ENCODE results near the gene PROSER1.

Gene PROSER1

DNA sequence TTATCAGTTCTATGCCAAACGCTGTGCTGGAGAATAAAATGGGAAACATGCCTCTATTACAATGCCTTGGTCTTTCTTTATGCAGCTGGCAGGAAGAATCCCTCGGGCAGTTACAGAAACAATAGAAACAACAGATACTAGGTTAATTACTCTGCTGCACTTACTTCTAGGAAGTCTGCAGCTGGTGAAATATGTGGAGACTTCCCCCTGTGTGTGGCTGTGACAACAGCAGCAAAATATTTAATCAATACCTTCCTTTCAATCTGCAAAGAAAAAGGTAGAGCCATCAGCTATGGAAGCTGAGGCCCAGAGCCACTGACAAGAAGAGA, 57.2 kb downstream of the PROSER1 start:
- no peak for DNase-seq (ENCODE audit: extremely low read depth, low read depth)
- TF ChIP-seq, protein P1, sequence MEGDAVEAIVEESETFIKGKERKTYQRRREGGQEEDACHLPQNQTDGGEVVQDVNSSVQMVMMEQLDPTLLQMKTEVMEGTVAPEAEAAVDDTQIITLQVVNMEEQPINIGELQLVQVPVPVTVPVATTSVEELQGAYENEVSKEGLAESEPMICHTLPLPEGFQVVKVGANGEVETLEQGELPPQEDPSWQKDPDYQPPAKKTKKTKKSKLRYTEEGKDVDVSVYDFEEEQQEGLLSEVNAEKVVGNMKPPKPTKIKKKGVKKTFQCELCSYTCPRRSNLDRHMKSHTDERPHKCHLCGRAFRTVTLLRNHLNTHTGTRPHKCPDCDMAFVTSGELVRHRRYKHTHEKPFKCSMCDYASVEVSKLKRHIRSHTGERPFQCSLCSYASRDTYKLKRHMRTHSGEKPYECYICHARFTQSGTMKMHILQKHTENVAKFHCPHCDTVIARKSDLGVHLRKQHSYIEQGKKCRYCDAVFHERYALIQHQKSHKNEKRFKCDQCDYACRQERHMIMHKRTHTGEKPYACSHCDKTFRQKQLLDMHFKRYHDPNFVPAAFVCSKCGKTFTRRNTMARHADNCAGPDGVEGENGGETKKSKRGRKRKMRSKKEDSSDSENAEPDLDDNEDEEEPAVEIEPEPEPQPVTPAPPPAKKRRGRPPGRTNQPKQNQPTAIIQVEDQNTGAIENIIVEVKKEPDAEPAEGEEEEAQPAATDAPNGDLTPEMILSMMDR (IDR thresholded peaks at IDR 0.05; ENCODE audit: low read depth, low read length), result no peak

DNA sequence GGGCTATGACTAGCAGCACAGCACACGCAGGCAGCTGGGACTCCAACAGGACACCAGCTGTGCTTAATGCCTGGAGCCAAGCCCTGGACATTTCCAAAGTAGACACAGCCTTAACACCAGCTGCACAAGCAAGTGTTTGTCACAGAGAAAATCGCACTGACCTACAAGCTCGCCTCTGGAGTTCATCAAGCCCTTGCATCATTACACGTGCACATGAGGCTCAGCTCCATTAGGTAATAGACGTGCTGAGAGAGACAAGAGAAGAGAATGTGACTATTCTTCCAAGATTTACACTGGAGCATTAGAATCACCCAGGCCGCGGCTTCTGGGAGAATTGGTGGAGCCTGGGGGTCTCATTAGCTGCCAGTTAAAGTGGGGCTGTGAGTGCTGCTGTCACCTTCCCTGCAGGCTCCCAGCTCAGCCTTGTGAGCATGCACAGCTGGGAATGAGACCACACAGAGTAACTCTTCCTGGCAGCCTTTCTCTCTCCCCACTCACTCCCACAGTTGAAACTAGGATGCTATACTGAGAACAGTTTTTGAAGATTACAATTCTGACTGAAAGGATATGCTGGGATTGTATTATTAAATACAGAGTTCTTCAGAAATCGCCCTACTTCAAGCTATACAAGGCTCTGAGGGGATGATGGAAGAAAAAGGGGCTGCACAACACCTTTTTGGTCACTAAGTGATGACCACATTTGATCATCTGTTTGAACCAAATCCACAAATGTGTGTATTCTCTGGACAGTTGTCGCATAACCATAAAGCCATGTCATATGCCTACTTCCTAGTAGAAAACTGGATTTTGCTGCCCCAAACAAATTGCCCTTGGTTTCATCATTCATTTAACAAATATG, 57.8 kb downstream of the PROSER1 start:
- TF ChIP-seq, protein P1 (IDR thresholded peaks at IDR 0.05; ENCODE audit: low read depth, low read length), result no peak
- no peak for DNase-seq (ENCODE audit: extremely low read depth, low read depth)

DNA sequence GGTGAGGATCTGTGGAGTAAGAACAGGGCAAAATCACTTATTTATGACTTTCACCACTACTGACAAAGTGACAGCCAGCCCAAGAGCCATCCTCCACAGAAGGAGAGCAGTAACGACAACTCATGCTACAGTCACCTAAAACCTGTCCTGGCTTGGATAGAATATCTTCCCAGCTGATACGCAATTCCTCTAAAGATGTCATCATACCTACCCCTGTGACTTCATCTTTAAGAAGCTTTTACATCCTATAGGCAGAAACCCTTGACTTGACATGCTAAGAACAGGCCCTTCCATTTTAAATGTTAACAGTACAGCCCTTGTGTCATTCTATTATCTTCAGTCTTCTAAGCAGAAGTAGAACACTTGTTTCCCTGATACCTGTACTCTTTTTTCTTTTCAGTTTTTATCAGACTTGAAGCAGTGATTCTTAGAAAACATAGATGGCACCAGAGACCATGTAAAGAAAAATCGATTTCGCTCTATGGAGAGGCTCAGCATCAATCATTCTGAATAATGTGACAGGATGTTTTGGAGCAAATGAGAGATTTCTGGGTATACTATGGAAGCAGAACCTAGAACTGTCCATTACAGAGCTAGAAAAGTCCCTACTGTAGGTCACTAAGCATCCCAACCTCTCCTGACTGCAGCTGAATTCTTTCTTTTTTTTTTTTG, 67.4 kb downstream of the PROSER1 start:
- no peak for DNase-seq (ENCODE audit: extremely low read depth, low read depth)
- TF ChIP-seq, protein P1 (IDR thresholded peaks at IDR 0.05; ENCODE audit: low read depth, low read length), result no peak

DNA sequence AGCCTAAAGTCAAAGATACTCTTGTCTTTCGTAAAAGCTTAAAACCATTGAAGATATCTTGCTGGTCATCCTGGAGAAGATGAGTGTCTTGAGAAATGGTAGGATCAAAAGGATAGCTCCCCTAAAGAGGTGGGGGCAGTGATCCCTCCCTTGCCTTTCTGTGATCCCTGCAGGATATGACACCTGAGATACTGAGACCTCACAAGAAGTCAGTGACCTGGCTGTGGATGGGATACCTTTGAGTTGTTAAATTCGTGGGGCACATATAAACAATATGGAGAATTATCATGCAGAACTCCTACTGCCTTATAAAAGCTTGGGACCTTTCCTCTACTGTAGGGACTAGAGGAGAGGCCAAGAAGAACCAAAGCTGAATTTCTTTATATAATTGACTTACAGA, 68.7 kb downstream of the PROSER1 start:
- DNase-seq (ENCODE audit: extremely low read depth, low read depth), result no peak
- TF ChIP-seq, protein P1 (IDR thresholded peaks at IDR 0.05; ENCODE audit: low read depth, low read length), result no peak

DNA sequence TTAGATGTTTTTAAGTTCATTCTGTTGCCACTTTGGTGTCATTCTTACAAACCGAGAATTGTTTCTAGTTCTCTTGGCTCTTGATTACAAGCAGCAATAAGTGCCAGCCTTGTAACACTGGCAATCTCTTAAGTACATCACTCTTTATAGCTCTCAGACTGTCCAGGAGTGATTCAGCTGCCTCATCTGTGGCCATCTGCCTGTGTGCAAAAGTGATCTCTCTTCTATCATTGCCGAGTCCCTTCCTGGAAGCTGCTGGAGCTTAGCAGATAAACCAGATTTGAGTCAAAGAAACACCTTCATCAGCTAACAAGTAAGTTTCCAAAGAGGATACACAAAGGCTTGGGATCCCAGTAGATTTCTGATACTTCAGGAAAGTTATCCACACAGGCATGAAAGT, 70.4 kb downstream of the PROSER1 start:
- no peak for DNase-seq (ENCODE audit: extremely low read depth, low read depth)
- TF ChIP-seq, protein P1 (IDR thresholded peaks at IDR 0.05; ENCODE audit: low read depth, low read length), result no peak

DNA sequence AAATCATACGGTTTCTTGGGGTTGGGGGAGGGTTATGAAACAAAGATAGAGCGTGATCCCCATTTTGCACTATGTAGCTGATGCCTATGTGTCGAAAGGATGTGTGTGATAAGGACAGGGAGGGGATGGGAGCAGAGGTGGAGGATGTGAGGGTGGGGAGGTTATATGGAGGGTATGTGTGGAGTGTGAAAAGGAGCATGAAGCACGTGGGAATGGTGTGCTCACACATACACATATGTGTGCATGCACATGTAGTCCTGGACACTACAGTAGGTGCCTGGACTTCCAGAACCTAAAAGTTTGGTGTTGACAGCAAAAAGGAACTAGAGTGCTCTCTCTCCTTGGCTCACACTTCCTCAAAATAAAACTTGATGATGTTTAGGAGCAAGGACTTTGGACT, 72.6 kb downstream of the PROSER1 start:
- TF ChIP-seq, protein P1 (IDR thresholded peaks at IDR 0.05; ENCODE audit: low read depth, low read length), result no peak
- DNase-seq (ENCODE audit: extremely low read depth, low read depth), result no peak

DNA sequence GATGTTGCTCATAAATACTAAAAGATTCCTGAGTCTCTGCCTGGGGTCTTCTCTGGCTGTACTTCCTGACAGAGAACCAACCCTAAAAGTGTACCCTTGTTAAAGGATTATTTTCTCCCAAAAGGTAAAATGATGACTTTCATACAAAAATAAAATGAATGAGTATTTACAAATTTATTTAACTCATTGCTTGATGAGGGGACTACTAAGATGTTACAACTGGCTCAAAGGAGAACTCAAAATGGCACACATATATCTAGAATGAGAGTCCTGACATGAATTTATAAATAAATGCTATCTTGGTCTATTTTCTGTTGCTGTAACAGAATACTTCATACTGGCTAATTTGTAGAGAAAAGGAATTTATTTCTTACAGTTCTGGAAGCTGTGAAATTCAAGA, 77.7 kb downstream of the PROSER1 start:
- TF ChIP-seq, protein P1 (IDR thresholded peaks at IDR 0.05; ENCODE audit: low read depth, low read length), result no peak

More for the DNA sequence above, 77.7 kb downstream of the PROSER1 start:
- no peak for DNase-seq (ENCODE audit: extremely low read depth, low read depth)

Data from AG09319 (cell line).